Activated CD4-positive, alpha-beta T cell treated with anti-CD3 and anti-CD28 coated beads for 4 hours (primary cell): ENCODE data around the gene RRAGA.
"Not testable (repeated sequence)": the region's sequence is repeated elsewhere in the genome, so short reads cannot be mapped to it uniquely, and the experiment has no call there.

Experiments used
- DNase-seq, 2 donors: peaks; one replicate each; pipeline ENCODE4 v3.0.0-alpha.2; 2020

The RRAGA gene

GRCh38 chr9:19087106-19088000 is 38.1 kb downstream of the RRAGA start:
- no peak for DNase-seq

- DNase-seq = not testable (repeated sequence)
These were observed 48.2 kb downstream of the RRAGA start for GRCh38 chr9:19097431-19097830.
